Keratinocyte (primary cell): ENCODE data around the gene EEF2. TPM values are rescaled to one million over a fixed set of nuclear protein-coding genes. Genes with fewer than 3 reads are reported as not detected.

Experiments used
- DNase-seq: peaks from one replicate; pipeline ENCODE4 v3.0.0-alpha.2; 2011; ENCODE audit warnings: low read depth, missing footprints, low spot score
- FAIRE-seq: peaks from 2 replicates; lab custom pipeline; 2011; peaks lifted over from hg19 to GRCh38; lab: Jason Lieb, UNC
- H2AFZ ChIP-seq: 2 replicates; pipeline ENCODE4 v1.6.0; 2012; ENCODE audit warnings: low read length, control low read depth, inconsistent platforms; ENCODE audit not compliant: control insufficient read depth
- H3K27ac ChIP-seq: 2 replicates; pipeline ENCODE4 v1.5.1; 2011; ENCODE audit warnings: low read length; ENCODE audit not compliant: control insufficient read depth, insufficient read depth
- H3K27me3 ChIP-seq: 3 replicates; pipeline ENCODE4 v1.6.0; 2011; ENCODE audit warnings: low read length; ENCODE audit not compliant: control insufficient read depth, insufficient read depth; ENCODE audit errors: extremely low read depth
- H3K36me3 ChIP-seq, 2 experiments: 2 replicates in 1 of 2; 3 replicates in 1 of 2; pipeline ENCODE4 v1.5.1; 2011; ENCODE audit warnings: low read length in 2 of 2, mild to moderate bottlenecking in 1 of 2; ENCODE audit not compliant: control insufficient read depth in 2 of 2, insufficient read depth in 2 of 2; ENCODE audit errors: extremely low read depth in 1 of 2
- H3K4me1 ChIP-seq: 3 replicates; pipeline ENCODE4 v1.5.1; 2011; ENCODE audit warnings: low read length; ENCODE audit not compliant: control insufficient read depth, insufficient read depth; ENCODE audit errors: extremely low read depth
- H3K4me2 ChIP-seq: 3 replicates; pipeline ENCODE4 v1.6.0; 2011; ENCODE audit warnings: low read depth, low read length; ENCODE audit not compliant: control insufficient read depth, insufficient read depth; ENCODE audit errors: extremely low read depth
- H3K4me3 ChIP-seq, 3 experiments: fragments of 200-600 bp in 1 of 3; sonication (generic) in 1 of 3; 2 replicates in 2 of 3; 3 replicates in 1 of 3; pipeline ENCODE4 v1.5.1; 2011 to 2016; ENCODE audit warnings: low read length in 3 of 3, mild to moderate bottlenecking in 3 of 3, control low read depth in 2 of 3, inconsistent platforms in 1 of 3, low read depth in 1 of 3, mixed read lengths in 1 of 3, mixed run types in 1 of 3, moderate library complexity in 1 of 3; ENCODE audit not compliant: control insufficient read depth in 2 of 3, insufficient read depth in 2 of 3; ENCODE audit errors: extremely low read depth in 1 of 3
- H3K79me2 ChIP-seq: 2 replicates; pipeline ENCODE4 v1.6.0; 2012; ENCODE audit warnings: low read length; ENCODE audit not compliant: control insufficient read depth, insufficient read depth
- H3K9ac ChIP-seq: 3 replicates; pipeline ENCODE4 v1.6.0; 2011; ENCODE audit warnings: low read length; ENCODE audit not compliant: control insufficient read depth, insufficient read depth; ENCODE audit errors: extremely low read depth
- H3K9me1 ChIP-seq: 3 replicates; pipeline ENCODE4 v1.6.0; 2011; ENCODE audit warnings: low read length; ENCODE audit not compliant: control insufficient read depth, insufficient read depth; ENCODE audit errors: extremely low read depth
- H3K9me3 ChIP-seq: 2 replicates; pipeline ENCODE4 v1.5.1; 2012; ENCODE audit warnings: low read depth, low read length; ENCODE audit not compliant: control insufficient read depth
- H4K20me1 ChIP-seq: 3 replicates; pipeline ENCODE4 v1.6.0; 2011; ENCODE audit warnings: low read length; ENCODE audit not compliant: control insufficient read depth, insufficient read depth; ENCODE audit errors: extremely low read depth
- EZH2 ChIP-seq: IDR thresholded peaks from one replicate; pipeline ENCODE4 v1.6.1; 2012; ENCODE audit warnings: inconsistent platforms, mild to moderate bottlenecking, low read length, moderate library complexity
- dilution Hi-C: fragments of 300-500 bp; cut with MboI; formaldehyde crosslinking; loops from one replicate; pipeline ENCODE4 v1.7.0; 2020; ENCODE audit warnings: low sequenced_read_pairs; ENCODE audit not compliant: extremely low pct_ligation_motif_present
- polyA plus RNA-seq, 5 experiments: library from polyadenylated mRNA; depleted of rRNA in 3 of 5; stranded (reverse) in 3 of 5; stranded (forward) in 1 of 5; unstranded in 1 of 5; fragments of >200 nt; gene quantifications; 1 replicate in 1 of 5; 2 replicates in 3 of 5; 3 replicates in 1 of 5; pipeline versions ENCODE4 v1.2.1 to v1.2.3, GENCODE V29; 2011 to 2012; ENCODE audit warnings: missing spikeins in 2 of 5, low read depth in 1 of 5, low replicate concordance in 1 of 5
- TF ChIP-seq, protein P1 (sequence below), 3 experiments: IDR thresholded peaks in 1 of 3; conservative IDR thresholded peaks in 1 of 3; optimal IDR thresholded peaks in 1 of 3; 2 replicates in 2 of 3; 3 replicates in 1 of 3; pipeline versions ENCODE3 to v1.5.1; 2011; ENCODE audit warnings: low read length in 3 of 3, mild to moderate bottlenecking in 3 of 3, moderate library complexity in 2 of 3, control low read depth in 1 of 3, inconsistent platforms in 1 of 3; ENCODE audit not compliant: insufficient read depth in 2 of 3; ENCODE audit errors: extremely low read depth in 1 of 3

The EEF2 gene
- polyA plus RNA-seq, 1 donor (not counting 4 experiments of a cell fraction or from before 2014, with no cell fraction given) = 1,193 TPM

GRCh38 chr19:4014541-4015491 lies 29.6 kb upstream of the EEF2 start:
- no peaks in the 10 kb centered on the region for H3K4me1 ChIP-seq
- no peaks in the 10 kb centered on the region for H3K27me3 ChIP-seq
- H3K4me2 ChIP-seq = no peak overlapping the region
- dilution Hi-C loops = no loop called here
- H4K20me1 ChIP-seq = peaks cover 3% of the 10 kb centered on the region
- FAIRE-seq (no peak), DNase-seq (no peak)
- H3K36me3 ChIP-seq = peaks cover 21 to 35% of the 10 kb centered on the region in 2 experiments
- no peaks in the 10 kb centered on the region for H3K9me3 ChIP-seq
- peaks cover 43% of the 10 kb centered on the region for H3K79me2 ChIP-seq
- no peaks in the 10 kb centered on the region for H3K9me1 ChIP-seq
- no peak overlapping the region for H3K9ac ChIP-seq
- H3K4me3 ChIP-seq = no peak overlapping the region
- H2AFZ ChIP-seq = no peak overlapping the region
- no peak overlapping the region for H3K27ac ChIP-seq
- TF ChIP-seq EZH2 = no peak

DNA sequence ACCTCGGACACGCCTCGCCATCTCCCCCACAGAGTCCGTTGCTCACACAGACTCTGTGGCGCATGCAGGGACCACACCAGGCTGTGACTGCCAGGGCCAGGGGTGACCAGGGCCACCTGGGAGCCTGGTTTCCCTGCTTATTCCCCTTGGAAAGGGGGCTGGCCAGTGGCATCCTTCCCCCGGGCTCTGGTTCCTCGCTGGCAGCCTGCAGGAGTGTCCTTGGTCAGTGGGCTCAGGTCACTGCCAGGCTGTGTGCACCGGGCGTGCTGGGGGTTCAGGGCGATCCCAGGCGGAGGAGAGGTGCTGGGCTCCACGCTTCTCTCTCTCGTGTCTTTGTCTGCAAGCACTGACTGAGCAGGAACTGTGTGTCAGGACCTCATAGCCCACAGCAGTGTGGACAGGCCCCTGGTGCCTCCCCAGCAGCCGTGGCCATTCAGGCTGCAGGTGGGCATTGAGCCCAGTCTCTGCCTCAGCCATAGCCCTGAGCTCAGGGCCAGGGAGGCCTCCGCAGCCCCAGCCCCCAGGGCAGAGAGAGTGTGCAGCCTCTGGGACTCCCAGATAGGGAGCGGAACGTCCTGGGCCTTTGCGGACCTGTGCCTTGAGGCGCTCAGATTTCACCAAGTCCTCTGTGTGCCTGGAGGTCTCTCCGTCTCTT lies 28.8 kb upstream of the EEF2 start:
- Histone ChIP-seq H3K9me1 (no peaks in the 10 kb centered on the region), H2AFZ (no peak overlapping the region), H3K27me3 (no peaks in the 10 kb centered on the region), H4K20me1 (peaks cover 3% of the 10 kb centered on the region), H3K79me2 (peaks cover 47% of the 10 kb centered on the region), H3K4me3 (no peak overlapping the region), H3K4me1 (peaks cover 2% of the 10 kb centered on the region), H3K27ac (no peak overlapping the region), H3K36me3 (peaks cover 21 to 35% of the 10 kb centered on the region in 2 experiments), H3K9me3 (no peaks in the 10 kb centered on the region), H3K9ac (no peak overlapping the region), H3K4me2 (no peak overlapping the region)
- TF ChIP-seq, protein P1, sequence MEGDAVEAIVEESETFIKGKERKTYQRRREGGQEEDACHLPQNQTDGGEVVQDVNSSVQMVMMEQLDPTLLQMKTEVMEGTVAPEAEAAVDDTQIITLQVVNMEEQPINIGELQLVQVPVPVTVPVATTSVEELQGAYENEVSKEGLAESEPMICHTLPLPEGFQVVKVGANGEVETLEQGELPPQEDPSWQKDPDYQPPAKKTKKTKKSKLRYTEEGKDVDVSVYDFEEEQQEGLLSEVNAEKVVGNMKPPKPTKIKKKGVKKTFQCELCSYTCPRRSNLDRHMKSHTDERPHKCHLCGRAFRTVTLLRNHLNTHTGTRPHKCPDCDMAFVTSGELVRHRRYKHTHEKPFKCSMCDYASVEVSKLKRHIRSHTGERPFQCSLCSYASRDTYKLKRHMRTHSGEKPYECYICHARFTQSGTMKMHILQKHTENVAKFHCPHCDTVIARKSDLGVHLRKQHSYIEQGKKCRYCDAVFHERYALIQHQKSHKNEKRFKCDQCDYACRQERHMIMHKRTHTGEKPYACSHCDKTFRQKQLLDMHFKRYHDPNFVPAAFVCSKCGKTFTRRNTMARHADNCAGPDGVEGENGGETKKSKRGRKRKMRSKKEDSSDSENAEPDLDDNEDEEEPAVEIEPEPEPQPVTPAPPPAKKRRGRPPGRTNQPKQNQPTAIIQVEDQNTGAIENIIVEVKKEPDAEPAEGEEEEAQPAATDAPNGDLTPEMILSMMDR (optimal IDR thresholded peaks at IDR 0.05 in 1 of 3, IDR thresholded peaks at IDR 0.05 in 1 of 3, conservative IDR thresholded peaks at IDR 0.05 in 1 of 3; ENCODE audit: extremely low read depth in 1 of 3, insufficient read depth in 2 of 3, low read length in 3 of 3) = no peak
- no peak for TF ChIP-seq EZH2
- dilution Hi-C loops = no loop called here
- DNase-seq (no peak), FAIRE-seq (no peak)
